SH-SY5Y (cell line): Measurements from ENCODE around the gene MVK.

Experiments used
- GATA2 ChIP-seq: IDR thresholded peaks from 2 replicates; pipeline ENCODE4 v1.6.1; 2011; ENCODE audit warnings: mild to moderate bottlenecking, low read depth, low read length
- GATA3 ChIP-seq: IDR thresholded peaks from 2 replicates; pipeline ENCODE4 v1.6.1; 2011; ENCODE audit warnings: low read depth, mild to moderate bottlenecking, low read length, moderate library complexity

MVK gene

GRCh38 chr12:109597414-109597794, 23.8 kb downstream of the MVK start:
- TF ChIP-seq GATA3 (no peak), GATA2 (no peak)

GRCh38 chr12:109597795-109598427, 24.3 kb downstream of the MVK start:
- TF ChIP-seq GATA2 (no peak), GATA3 (no peak)

GRCh38 chr12:109598428-109598854, 24.8 kb downstream of the MVK start:
- no peak for TF ChIP-seq GATA3
- TF ChIP-seq GATA2: no peak

- TF ChIP-seq GATA2: no peak
- no peak for TF ChIP-seq GATA3
These were observed 25.5 kb downstream of the MVK start for GRCh38 chr12:109599087-109599486.

- TF ChIP-seq GATA3 (no peak), GATA2 (no peak)
These were observed 26.9 kb downstream of the MVK start for GRCh38 chr12:109600481-109600880.

- TF ChIP-seq GATA2 (no peak), GATA3 (no peak)
These were observed 27.4 kb downstream of the MVK start for GRCh38 chr12:109600995-109601394.

- TF ChIP-seq GATA2 (no peak), GATA3 (no peak)
These were observed 28.0 kb downstream of the MVK start for GRCh38 chr12:109601557-109601956.

- TF ChIP-seq GATA2 (0 out of 2 replicates have a peak, but pooled peaks have one; percentile 13), GATA3 (no peak)
These were observed 30.6 kb downstream of the MVK start for GRCh38 chr12:109604132-109604585.

GRCh38 chr12:109605016-109605415, 31.4 kb downstream of the MVK start:
- TF ChIP-seq GATA2 (no peak), GATA3 (no peak)

GRCh38 chr12:109605599-109606228, 32.1 kb downstream of the MVK start:
- TF ChIP-seq GATA3 (no peak), GATA2 (no peak)

GRCh38 chr12:109606320-109607028, 32.9 kb downstream of the MVK start:
- TF ChIP-seq GATA2 (peak; percentile 90), GATA3 (no peak)

GRCh38 chr12:109607618-109608017, 34.0 kb downstream of the MVK start:
- TF ChIP-seq GATA3 (no peak), GATA2 (no peak)

GRCh38 chr12:109608270-109608669, 34.7 kb downstream of the MVK start:
- no peak for TF ChIP-seq GATA3
- TF ChIP-seq GATA2: no peak

- TF ChIP-seq GATA2 (no peak), GATA3 (no peak)
These were observed 35.2 kb downstream of the MVK start for GRCh38 chr12:109608793-109609192.

- no peak for TF ChIP-seq GATA2
These were observed 35.7 kb downstream of the MVK start for GRCh38 chr12:109609342-109609741.
